IMR-90 (cell line): Measurements from ENCODE around the gene RNU2-63P.
"Not testable (repeated sequence)": the region's sequence is repeated elsewhere in the genome, so short reads cannot be mapped to it uniquely, and the experiment has no call there.

ENCODE experiments used
- CEBPB ChIP-seq: IDR thresholded peaks from 2 replicates; pipeline ENCODE4 v1.6.1; 2012; ENCODE audit warnings: low read depth, low read length, improper control_type of control experiment
- CTCF ChIP-seq: conservative IDR thresholded peaks from 2 replicates; pipeline ENCODE4 v1.5.1; 2012; ENCODE audit warnings: mild to moderate bottlenecking, low read depth, low read length, improper control_type of control experiment
- MAFK ChIP-seq: IDR thresholded peaks from 2 replicates; pipeline ENCODE4 v1.6.1; 2012; ENCODE audit warnings: low read depth, low read length, improper control_type of control experiment
- POLR2A ChIP-seq: IDR thresholded peaks from 2 replicates; pipeline ENCODE4 v1.6.1; 2012; ENCODE audit warnings: mild to moderate bottlenecking, low read depth, low read length

- not testable (repeated sequence) for TF ChIP-seq CTCF, POLR2A, MAFK, CEBPB
Observed at GRCh38 chr2:87981182-87981581, 35.2 kb downstream of the RNU2-63P start.
